Skeletal muscle tissue (tissue), 4 donors: Measurements from ENCODE around the gene AFF3. TPM values are rescaled to one million over a fixed set of nuclear protein-coding genes. Genes with fewer than 3 reads are reported as not detected.

ENCODE experiments used
- H3K27ac ChIP-seq: one replicate; pipeline ENCODE4 v1.7.0; 2013; ENCODE audit warnings: mild to moderate bottlenecking, low read depth, low read length, inconsistent platforms
- H3K27me3 ChIP-seq, 3 donors: one replicate each; pipeline ENCODE4 v1.7.0; 2013; ENCODE audit warnings: low read length in 3 of 3; ENCODE audit not compliant: control insufficient read depth in 3 of 3, insufficient read depth in 3 of 3
- H3K36me3 ChIP-seq, 3 donors: one replicate each; pipeline ENCODE4 v1.7.0; 2013; ENCODE audit warnings: low read length in 3 of 3; ENCODE audit not compliant: control insufficient read depth in 3 of 3, insufficient read depth in 3 of 3
- H3K4me1 ChIP-seq, 3 donors: one replicate each; pipeline ENCODE4 v1.7.0; 2013; ENCODE audit warnings: low read length in 3 of 3, mild to moderate bottlenecking in 3 of 3; ENCODE audit not compliant: control insufficient read depth in 3 of 3, insufficient read depth in 3 of 3
- H3K4me3 ChIP-seq, 3 donors: one replicate each; pipeline ENCODE4 v1.7.0; 2013; ENCODE audit warnings: low read length in 3 of 3
- H3K9ac ChIP-seq, 3 donors: one replicate each; pipeline ENCODE4 v1.7.0; 2013; ENCODE audit warnings: low read length in 3 of 3, mild to moderate bottlenecking in 3 of 3, moderate library complexity in 2 of 3, low read depth in 1 of 3
- H3K9me3 ChIP-seq, 3 donors: one replicate each; pipeline ENCODE4 v1.7.0; 2013; ENCODE audit warnings: low read length in 3 of 3; ENCODE audit not compliant: control insufficient read depth in 3 of 3
- total RNA-seq: library from RNA; depleted of rRNA; stranded (reverse); fragments of >200 nt; gene quantifications from one replicate; pipeline ENCODE4 v1.2.3, GENCODE V29; 2014
- donor health status: Osteomylitis.

The AFF3 gene
- total RNA-seq, 1 donor from 2014 or later: 8.4 TPM

DNA sequence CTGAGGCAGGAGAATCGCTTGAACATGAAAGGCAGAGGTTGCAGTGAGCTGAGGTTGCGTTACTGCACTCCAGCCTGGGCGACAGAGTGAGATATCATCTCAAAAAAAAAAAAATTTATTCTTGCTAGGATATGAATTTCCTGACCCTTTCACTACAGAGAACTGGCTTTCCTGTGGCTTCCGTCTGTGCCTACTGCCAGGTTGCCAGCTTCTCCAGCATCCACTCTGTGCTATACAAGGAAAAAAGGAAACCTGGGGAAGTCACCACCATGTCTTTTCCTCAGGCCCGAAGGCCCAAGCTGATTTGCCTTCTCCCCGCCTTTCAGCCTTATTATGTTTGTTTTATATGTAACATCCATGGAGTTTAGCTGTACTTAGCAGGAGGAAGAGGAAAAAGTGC lies 530.6 kb downstream of the AFF3 start:
- H3K9me3 ChIP-seq: no peaks in the 10 kb centered on the region
- peaks cover 0 to 4% (median 0%) of the 10 kb centered on the region in 3 donors for H3K4me1 ChIP-seq
- no peaks in the 10 kb centered on the region for H3K27me3 ChIP-seq
- H3K4me3 ChIP-seq: no peak overlapping the region
- H3K9ac ChIP-seq: no peak overlapping the region
- no peak overlapping the region for H3K27ac ChIP-seq
- H3K36me3 ChIP-seq: no peaks in the 10 kb centered on the region

DNA sequence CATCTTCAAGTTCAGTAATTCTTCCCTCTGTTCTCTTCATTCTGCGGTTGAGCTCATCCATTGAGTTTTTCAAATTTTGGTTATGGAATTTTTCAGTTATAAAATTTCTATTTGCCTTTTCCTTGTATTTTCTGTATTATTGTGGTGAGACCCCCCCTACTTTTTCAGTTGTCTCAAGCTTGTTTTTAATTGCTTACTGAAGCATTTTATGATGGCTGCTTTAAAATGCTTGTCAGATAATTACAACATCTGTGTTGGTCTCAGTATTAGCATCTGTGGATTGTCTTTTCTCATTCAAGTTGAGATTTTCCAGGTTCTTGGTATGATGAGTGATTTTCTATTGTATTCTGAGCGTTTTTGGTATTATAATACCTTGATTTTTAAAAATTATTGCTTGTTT lies 531.4 kb downstream of the AFF3 start:
- H3K36me3 ChIP-seq: no peaks in the 10 kb centered on the region

DNA sequence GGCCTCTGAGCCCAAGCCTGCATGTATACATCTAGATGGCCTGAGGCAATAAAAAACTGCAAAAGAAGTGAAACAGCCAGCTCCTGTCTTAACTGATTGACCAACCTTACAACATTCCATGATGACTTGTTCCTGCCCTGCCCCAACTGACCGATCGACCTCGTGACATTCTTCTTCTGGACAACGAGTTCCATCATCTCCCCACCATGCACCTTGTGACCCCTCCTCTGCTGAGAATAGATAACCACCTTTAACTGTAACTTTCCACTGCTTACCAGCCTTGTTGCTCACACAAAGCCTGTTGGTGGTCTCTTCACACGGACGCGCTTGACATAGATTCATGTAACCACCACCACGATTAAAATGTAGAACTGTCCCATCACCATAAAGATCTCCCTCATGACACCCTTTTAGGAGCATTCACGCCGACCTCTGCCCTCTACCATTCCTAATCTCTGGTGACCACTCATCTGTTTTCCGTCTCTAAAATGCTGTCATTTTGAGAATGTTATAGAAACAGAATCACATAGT lies 532.5 kb downstream of the AFF3 start:
- Histone ChIP-seq H3K4me3 (no peak overlapping the region), H3K4me1 (peaks cover 0 to 2% (median under 1%) of the 10 kb centered on the region in 3 donors), H3K27ac (no peak overlapping the region), H3K27me3 (no peaks in the 10 kb centered on the region), H3K36me3 (no peaks in the 10 kb centered on the region), H3K9me3 (no peaks in the 10 kb centered on the region), H3K9ac (no peak overlapping the region)

More for the DNA sequence above, 531.4 kb downstream of the AFF3 start:
- no peak overlapping the region for H3K27ac ChIP-seq
- no peak overlapping the region for H3K4me3 ChIP-seq
- H3K9me3 ChIP-seq: no peaks in the 10 kb centered on the region
- no peak overlapping the region for H3K9ac ChIP-seq
- H3K27me3 ChIP-seq: no peaks in the 10 kb centered on the region
- H3K4me1 ChIP-seq: peaks cover 0 to 4% (median 0%) of the 10 kb centered on the region in 3 donors

DNA sequence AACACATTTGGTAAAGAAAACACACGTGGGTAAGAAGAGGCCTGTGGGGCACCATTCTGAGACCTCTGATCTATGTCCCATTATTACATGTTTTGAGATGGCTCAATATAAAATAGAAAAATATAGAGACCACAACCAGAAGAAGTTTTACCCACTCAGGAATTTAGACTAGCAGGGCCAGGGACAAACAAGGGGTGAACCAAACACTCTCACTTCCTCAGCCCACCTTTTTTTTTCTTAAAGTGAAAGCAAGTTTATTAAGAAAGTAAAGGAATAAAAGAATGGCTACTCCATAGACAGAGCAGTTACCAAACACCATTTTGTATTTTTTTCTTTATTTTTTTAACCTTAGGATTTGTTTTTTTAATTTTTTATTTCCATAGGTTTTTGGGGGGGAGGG lies 533.5 kb downstream of the AFF3 start:
- Histone ChIP-seq H3K36me3 (no peaks in the 10 kb centered on the region), H3K27me3 (no peaks in the 10 kb centered on the region), H3K4me1 (peaks cover 0 to 2% (median 0%) of the 10 kb centered on the region in 3 donors), H3K27ac (no peak overlapping the region), H3K9me3 (no peaks in the 10 kb centered on the region), H3K4me3 (no peak overlapping the region), H3K9ac (no peak overlapping the region)

DNA sequence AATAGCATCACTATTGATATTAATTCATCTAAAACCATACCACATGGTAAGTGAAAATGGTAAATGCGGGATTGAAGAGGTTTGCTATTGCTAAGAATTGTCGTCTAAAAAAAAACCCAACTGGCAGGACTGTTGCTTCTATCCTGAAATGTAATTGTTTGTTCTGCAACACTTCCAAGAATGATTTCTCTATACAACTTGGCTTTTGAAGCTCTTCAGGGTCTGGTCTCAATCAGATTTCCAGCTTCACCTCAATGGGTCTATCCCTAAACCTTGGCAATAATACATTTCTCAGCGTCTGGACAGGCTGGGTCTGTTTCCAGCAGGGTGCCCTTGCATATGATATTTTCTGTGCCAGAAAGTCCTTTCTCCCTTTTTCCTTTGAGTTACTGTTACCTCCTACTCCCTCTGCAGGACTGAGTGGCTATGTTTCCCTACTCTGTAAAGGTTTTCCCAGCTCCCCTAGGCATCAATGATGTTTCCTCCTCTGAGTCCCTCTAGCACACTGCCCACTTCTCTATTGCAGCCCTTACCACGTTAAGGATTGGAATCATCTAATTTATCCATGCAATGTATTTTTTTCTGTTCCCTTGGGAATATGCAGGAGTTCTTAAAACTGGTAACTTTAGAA lies 534.4 kb downstream of the AFF3 start:
- Histone ChIP-seq H3K9me3 (no peaks in the 10 kb centered on the region), H3K4me1 (peaks cover 0 to 2% (median 0%) of the 10 kb centered on the region in 3 donors), H3K9ac (no peak overlapping the region), H3K27ac (no peak overlapping the region), H3K4me3 (no peak overlapping the region), H3K36me3 (no peaks in the 10 kb centered on the region), H3K27me3 (peaks cover 0 to under 1% (median 0%) of the 10 kb centered on the region in 3 donors)

DNA sequence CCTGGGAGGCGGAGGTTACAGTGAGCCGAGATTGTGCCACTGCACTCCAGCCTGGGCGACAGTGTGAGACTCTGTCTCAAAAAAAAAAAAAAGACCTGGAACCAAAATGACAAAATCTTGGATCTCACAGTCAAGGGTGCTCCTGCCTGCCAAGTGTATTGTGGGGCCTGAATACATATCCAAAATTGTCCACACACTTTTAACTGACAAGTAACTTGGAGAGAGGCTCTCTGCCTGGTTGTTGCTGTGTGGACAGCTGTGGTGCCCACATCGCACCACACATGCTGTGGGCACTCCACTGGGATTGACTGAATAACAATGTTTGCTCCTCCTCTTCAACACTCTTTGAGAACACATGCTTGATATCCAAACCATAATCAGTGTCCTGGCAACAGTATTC lies 534.9 kb downstream of the AFF3 start:
- Histone ChIP-seq H3K4me3 (no peak overlapping the region), H3K27ac (no peak overlapping the region), H3K27me3 (peaks cover 0 to 4% (median 3%) of the 10 kb centered on the region in 3 donors), H3K4me1 (peaks cover 0 to 2% (median 0%) of the 10 kb centered on the region in 3 donors), H3K36me3 (no peaks in the 10 kb centered on the region), H3K9me3 (no peaks in the 10 kb centered on the region), H3K9ac (no peak overlapping the region)

DNA sequence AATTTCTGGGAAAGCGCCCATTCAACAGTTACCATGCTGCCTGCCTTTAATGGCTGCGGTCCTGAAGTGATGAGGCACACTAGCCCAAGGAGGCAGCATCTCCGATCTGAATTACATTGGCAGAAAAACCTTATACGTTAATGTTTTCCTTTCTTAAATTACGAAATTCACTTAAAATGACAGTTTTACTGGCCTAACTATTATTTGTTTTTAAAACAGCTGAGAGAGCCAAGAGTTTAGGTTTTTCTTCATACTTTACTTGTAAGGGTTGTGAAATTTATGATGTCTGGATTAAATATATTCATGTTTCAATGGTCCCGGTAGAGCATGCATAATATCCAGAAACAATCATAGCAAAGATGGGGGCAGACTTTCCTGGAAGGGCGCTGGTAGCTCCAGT lies 537.4 kb downstream of the AFF3 start:
- H3K36me3 ChIP-seq: no peaks in the 10 kb centered on the region
- H3K9me3 ChIP-seq: no peaks in the 10 kb centered on the region
- peaks cover 0 to 2% (median 0%) of the 10 kb centered on the region in 3 donors for H3K4me1 ChIP-seq
- H3K4me3 ChIP-seq: no peak overlapping the region
- peaks cover 16 to 21% (median 19%) of the 10 kb centered on the region in 3 donors for H3K27me3 ChIP-seq
- H3K27ac ChIP-seq: no peak overlapping the region
- H3K9ac ChIP-seq: no peak overlapping the region

DNA sequence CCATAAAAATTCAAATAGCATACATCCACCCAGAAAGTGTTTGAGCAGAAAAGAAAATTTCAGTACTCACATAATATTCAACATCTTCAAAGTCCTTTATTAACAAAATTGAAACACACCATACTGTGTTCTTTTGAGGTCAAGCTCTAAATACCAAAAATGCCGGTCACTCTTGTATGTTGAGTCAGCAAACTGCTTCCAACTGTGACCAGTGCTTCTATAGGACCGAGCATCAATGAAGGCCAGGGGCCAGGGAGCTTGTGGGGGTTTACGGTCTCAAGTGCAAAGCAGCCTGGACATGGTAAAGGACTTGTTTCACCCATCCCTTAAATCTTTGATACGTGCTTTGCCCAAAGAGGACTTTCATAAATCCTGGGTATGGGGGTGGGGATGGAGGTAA lies 539.9 kb downstream of the AFF3 start:
- no peak overlapping the region for H3K9ac ChIP-seq
- no peaks in the 10 kb centered on the region for H3K9me3 ChIP-seq
- peaks cover 19 to 31% (median 19%) of the 10 kb centered on the region in 3 donors for H3K27me3 ChIP-seq
- no peak overlapping the region for H3K4me3 ChIP-seq
- no peaks in the 10 kb centered on the region for H3K36me3 ChIP-seq
- no peak overlapping the region for H3K27ac ChIP-seq
- H3K4me1 ChIP-seq: peaks cover 0 to 2% (median 0%) of the 10 kb centered on the region in 3 donors

DNA sequence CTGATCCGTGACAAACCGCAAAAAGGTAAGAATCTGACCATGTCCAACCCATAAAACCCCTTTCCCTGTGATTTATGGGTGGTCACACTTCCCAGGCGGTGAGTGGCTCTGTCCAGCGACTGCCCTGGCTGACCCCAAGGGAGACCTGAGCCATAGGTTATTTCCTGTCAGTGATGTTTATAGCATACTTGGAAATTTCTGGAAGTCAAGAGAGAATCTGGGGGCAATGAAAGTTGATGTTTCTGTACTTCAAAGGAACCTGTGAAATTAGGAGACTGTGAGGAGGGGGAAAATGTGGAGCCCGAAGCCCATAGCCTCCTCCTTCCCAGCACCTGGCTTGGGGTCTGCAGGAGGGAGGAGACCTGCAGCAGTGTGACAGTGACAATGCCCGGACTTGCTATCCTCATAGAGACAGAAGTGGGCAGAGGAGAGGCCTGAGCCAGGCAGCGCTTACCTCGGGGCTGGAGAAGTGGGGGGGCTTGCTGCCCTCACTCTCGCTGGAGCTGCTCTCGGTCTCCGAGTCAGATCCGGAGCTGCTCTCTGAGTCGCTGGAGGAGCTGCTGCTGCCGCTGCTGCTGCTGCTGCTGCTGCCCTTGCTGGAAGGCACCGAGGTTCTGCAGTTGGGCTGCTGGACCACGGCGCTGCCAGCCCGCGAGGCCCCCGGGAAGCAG lies 541.3 kb downstream of the AFF3 start:
- Histone ChIP-seq H3K36me3 (no peaks in the 10 kb centered on the region), H3K4me1 (peaks cover 0 to 2% (median 0%) of the 10 kb centered on the region in 3 donors), H3K4me3 (no peak overlapping the region), H3K9ac (no peak overlapping the region), H3K9me3 (no peaks in the 10 kb centered on the region), H3K27me3 (peaks cover 19 to 31% (median 19%) of the 10 kb centered on the region in 3 donors), H3K27ac (no peak overlapping the region)

DNA sequence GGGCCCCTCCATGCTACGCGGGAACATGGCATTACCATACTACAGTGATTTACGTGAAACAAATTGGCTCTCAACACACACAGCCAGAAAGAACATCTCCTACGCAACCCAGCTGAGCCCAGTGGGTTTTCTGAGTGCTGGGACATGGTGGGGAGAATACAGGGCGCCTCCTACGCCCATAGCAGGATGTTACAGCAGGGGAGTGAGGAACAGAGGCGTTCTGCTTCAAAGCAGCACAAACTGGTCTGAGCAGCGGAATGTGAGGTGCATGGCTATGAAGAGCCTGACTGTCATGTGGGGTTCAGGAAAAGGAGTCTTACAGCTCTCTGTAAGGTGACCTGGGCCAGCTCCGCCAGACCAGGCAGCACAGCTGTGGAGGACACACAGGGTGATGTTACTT lies 543.9 kb downstream of the AFF3 start:
- H3K27ac ChIP-seq: no peak overlapping the region
- H3K9ac ChIP-seq: no peak overlapping the region
- H3K27me3 ChIP-seq: peaks cover 19 to 31% (median 22%) of the 10 kb centered on the region in 3 donors
- no peaks in the 10 kb centered on the region for H3K4me1 ChIP-seq
- H3K9me3 ChIP-seq: no peaks in the 10 kb centered on the region
- no peak overlapping the region for H3K4me3 ChIP-seq
- no peaks in the 10 kb centered on the region for H3K36me3 ChIP-seq
